ENCODE measurements around the gene MTG2. TPM values are rescaled to one million over a fixed set of nuclear protein-coding genes. Genes with fewer than 3 reads are reported as not detected.

The MTG2 gene
- total RNA-seq, 1 donor from 2014 or later = 13.3 TPM

GRCh38 chr20:62174870-62175624 is 7.8 kb upstream of the MTG2 start:
- H3K4me3 ChIP-seq = no peak overlapping the region
- no peaks in the 10 kb centered on the region for H3K27me3 ChIP-seq
- H3K4me1 ChIP-seq = no peaks in the 10 kb centered on the region
- intact Hi-C loops (cut with DNase I) = no loop called here
- TF ChIP-seq POLR2AphosphoS5 (IDR thresholded peaks at IDR 0.05; ENCODE audit: insufficient read depth in 1 of 2, low read depth in 1 of 2) = no peak
- TF ChIP-seq CTCF (IDR thresholded peaks at IDR 0.05) = no peak
- no peak for TF ChIP-seq POLR2A (IDR thresholded peaks at IDR 0.05)
- peaks cover 0 to 8% of the 10 kb centered on the region in 2 donors for H3K36me3 ChIP-seq
- no peaks in the 10 kb centered on the region for H3K9me3 ChIP-seq
- H3K27ac ChIP-seq = no peak overlapping the region
- no peak for DNase-seq (ENCODE audit: extremely low spot score in 2 of 2)

GRCh38 chr20:62175711-62176110 is 7.1 kb upstream of the MTG2 start:
- no peak overlapping the region for H3K4me3 ChIP-seq
- peaks cover 0 to 8% of the 10 kb centered on the region in 2 donors for H3K36me3 ChIP-seq
- H3K27me3 ChIP-seq = no peaks in the 10 kb centered on the region
- intact Hi-C loops (cut with DNase I) = no loop called here
- no peaks in the 10 kb centered on the region for H3K9me3 ChIP-seq
- no peak for DNase-seq (ENCODE audit: extremely low spot score in 2 of 2)
- no peaks in the 10 kb centered on the region for H3K4me1 ChIP-seq
- TF ChIP-seq POLR2AphosphoS5 (IDR thresholded peaks at IDR 0.05; ENCODE audit: insufficient read depth in 1 of 2, low read depth in 1 of 2) (no peak), CTCF (IDR thresholded peaks at IDR 0.05) (no peak)
- H3K27ac ChIP-seq = no peak overlapping the region

GRCh38 chr20:62176866-62177265 is 6.0 kb upstream of the MTG2 start:
- no peak for DNase-seq (ENCODE audit: extremely low spot score in 2 of 2)
- peaks cover under 1% of the 10 kb centered on the region for H3K4me1 ChIP-seq
- TF ChIP-seq POLR2A (IDR thresholded peaks at IDR 0.05) (no peak), POLR2AphosphoS5 (IDR thresholded peaks at IDR 0.05; ENCODE audit: insufficient read depth in 1 of 2, low read depth in 1 of 2) (no peak), CTCF (IDR thresholded peaks at IDR 0.05) (no peak)
- no peaks in the 10 kb centered on the region for H3K27me3 ChIP-seq
- no peak overlapping the region for H3K4me3 ChIP-seq
- H3K36me3 ChIP-seq = peaks cover 0 to 8% of the 10 kb centered on the region in 2 donors
- intact Hi-C loops (cut with DNase I) = no loop called here
- no peaks in the 10 kb centered on the region for H3K9me3 ChIP-seq
- no peak overlapping the region for H3K27ac ChIP-seq

GRCh38 chr20:62177307-62177706 is 5.5 kb upstream of the MTG2 start:
- Histone ChIP-seq H3K9me3 (no peaks in the 10 kb centered on the region), H3K4me1 (peaks cover 5% of the 10 kb centered on the region), H3K36me3 (peaks cover 0 to 8% of the 10 kb centered on the region in 2 donors), H3K27me3 (no peaks in the 10 kb centered on the region), H3K27ac (no peak overlapping the region), H3K4me3 (no peak overlapping the region)
- intact Hi-C loops (cut with DNase I) = no loop called here
- no peak for DNase-seq (ENCODE audit: extremely low spot score in 2 of 2)
- TF ChIP-seq POLR2AphosphoS5 (IDR thresholded peaks at IDR 0.05; ENCODE audit: insufficient read depth in 1 of 2, low read depth in 1 of 2) (no peak), POLR2A (IDR thresholded peaks at IDR 0.05) (no peak), CTCF (IDR thresholded peaks at IDR 0.05) (no peak)
